Heart left ventricle (tissue), 16 donors: ENCODE results near the gene PLXNB1. TPM values are rescaled to one million over a fixed set of nuclear protein-coding genes. Genes with fewer than 3 reads are reported as not detected.

Source experiments
- ATAC-seq, 4 donors: fragments of 200-7000 bp; cut with Tn5 transposase; one replicate each; pipeline ENCODE4 v1.9.1; 2020 to 2022; ENCODE audit warnings: moderate library complexity in 4 of 4, mild to moderate bottlenecking in 3 of 4, moderate number of reproducible peaks in 1 of 4
- DNase-seq, 5 donors: peaks; one replicate each; pipeline ENCODE4 v3.0.0-alpha.2; 2020
- H3K27ac ChIP-seq, 12 donors: fragments of 200-600 bp; sonication (generic) in 4 of 12; one replicate each; pipeline versions ENCODE4 v1.5.0 to v1.8.0; 2016 to 2022; ENCODE audit warnings: mild to moderate bottlenecking in 2 of 12
- H3K27me3 ChIP-seq, 9 donors: fragments of 200-600 bp; sonication (generic) in 2 of 9; one replicate each; pipeline versions ENCODE4 v1.5.1 to v1.8.0; 2016 to 2022; ENCODE audit warnings: mild to moderate bottlenecking in 3 of 9
- H3K36me3 ChIP-seq, 9 donors: fragments of 200-600 bp; sonication (generic) in 2 of 9; one replicate each; pipeline versions ENCODE4 v1.5.0 to v1.8.0; 2018 to 2022; ENCODE audit warnings: mild to moderate bottlenecking in 2 of 9
- H3K4me1 ChIP-seq, 12 donors: fragments of 200-600 bp; sonication (generic) in 4 of 12; one replicate each; pipeline versions ENCODE4 v1.5.0 to v1.8.0; 2016 to 2022; ENCODE audit warnings: mild to moderate bottlenecking in 3 of 12
- H3K4me3 ChIP-seq, 12 donors: fragments of 200-600 bp; sonication (generic) in 4 of 12; one replicate each; pipeline versions ENCODE4 v1.5.0 to v1.8.0; 2017 to 2022; ENCODE audit warnings: mild to moderate bottlenecking in 9 of 12, moderate library complexity in 4 of 12
- H3K9me3 ChIP-seq, 12 donors: fragments of 200-600 bp; sonication (generic) in 4 of 12; one replicate each; pipeline versions ENCODE4 v1.5.0 to v1.8.0; 2016 to 2022; ENCODE audit warnings: mild to moderate bottlenecking in 1 of 12
- CTCF ChIP-seq, 12 donors: fragments of 200-600 bp; sonication (generic) in 4 of 12; IDR thresholded peaks; one replicate each; pipeline versions ENCODE4 v1.5.0 to v1.8.0; 2018 to 2022; ENCODE audit warnings: antibody characterized with exemption in 12 of 12, mild to moderate bottlenecking in 5 of 12
- POLR2A ChIP-seq, 2 donors: fragments of 450-650 bp; IDR thresholded peaks; one replicate each; pipeline ENCODE4 v1.6.1; 2017; ENCODE audit warnings: antibody characterized with exemption in 2 of 2, mild to moderate bottlenecking in 2 of 2, moderate library complexity in 2 of 2
- WGBS, 4 donors: extraction: QIAGEN DNeasy Blood & Tissue Kit in 2 of 4; methylation state at CpG; one replicate each; pipeline versions ENCODE4 v1.1.5 to v1.1.7; 2013 to 2018; 5-methylcytosine and 5-hydroxymethylcytosine counted together
- intact Hi-C, 10 donors: fragments of 100-400 bp; cut with DNase I; formaldehyde crosslinking; loops; one replicate each; pipeline versions ENCODE4 v1.11.1 to v1.14.2; 2022
- polyA plus RNA-seq, 2 donors: library from polyadenylated mRNA; stranded (reverse); fragments of 200-250 nt; gene quantifications; one replicate each; pipeline ENCODE4 v1.2.3, GENCODE V29; 2013
- total RNA-seq, 9 donors: library from RNA; depleted of rRNA in 2 of 9; stranded (reverse); fragments of >200 nt in 2 of 9; fragmentation: NEBNext Ultra II Directional in 3 of 9; extraction: Animal tissue kit (Norgen Biotek cat#: 25700) in 3 of 9; gene quantifications; one replicate each; pipeline versions ENCODE4 v1.1.0 to v1.2.4, GENCODE V29; 2016 to 2023
- donor health status: ischemic (EF 13 %, LVEDD 7.1; RV severe dilation, severe dysfunction).
- donor health status: healthy with polysubstance abuse.
- donor health status: DM: no; HTN: yes; CAD: no.
- donor health status: DM: no; HTN: no; CAD: no.
- donor health status: ischemic (EF 25% LVEDD 6.9; RV normal size, moderate dysfunction).
- donor health status: ischemic (EF 25% LVEDD 5.7; RV mildly dilated, moderate dysfunction).
- donor health status: healthy.
- donor health status: DM: yes; HTN: yes; CAD: no.
- donor health status: ischemic (EF 35%, LVEDD 5.7; RV mildly dilated, moderate dysfunction).
- donor health status: nonischemic (EF 11% LVEDD 7.7; RV severe dilation, severe dysfunction).
- donor health status: DM: yes; HTN: yes; CAD: no.
- donor health status: PGD.
- donor health status: ischemic (EF 29% LVEDD 5.4; RV normal size, mild dysfunction).
- donor health status: nonischemic (EF 23%, LVEDD 6.1; RV moderate dilation, normal function).

Gene PLXNB1
- total and polyA plus RNA-seq, 11 donors: 28.0 to 71.8 (median 46.4) TPM

GRCh38 chr3:48397767-48398681 lies 31.9 kb downstream of the PLXNB1 start:
- WGBS, 4 donors: 67 to 73% (median 70%) methylated on average over 8 to 9 of the region's 9 CpGs
- intact Hi-C loops: no loop called here
- peak in 2 of 5 donors; percentile 15 to 62 for DNase-seq

DNA sequence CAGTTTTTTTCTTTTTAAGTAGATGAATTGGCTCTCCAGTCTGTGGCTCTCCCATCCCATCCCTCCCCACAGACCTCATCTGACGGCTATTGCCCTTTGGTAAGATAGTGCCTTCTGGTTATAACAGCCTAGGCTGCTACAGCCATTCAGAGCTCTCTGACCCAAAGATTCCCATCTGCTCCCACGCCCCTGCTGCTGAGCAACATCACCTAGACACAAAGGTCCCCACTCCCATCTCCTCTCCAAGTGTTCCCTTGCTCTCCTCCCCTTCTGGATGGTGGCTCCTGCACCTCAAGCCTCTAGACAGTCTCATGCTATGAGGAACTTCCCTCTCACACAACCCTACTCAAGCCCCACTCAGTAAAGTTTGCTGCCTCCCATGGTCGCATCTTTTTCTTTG lies 34.2 kb downstream of the PLXNB1 start:
- no peaks in the 10 kb centered on the region for H3K36me3 ChIP-seq
- no peaks in the 10 kb centered on the region for H3K4me1 ChIP-seq
- H3K27me3 ChIP-seq: peaks cover 0 to 16% (median 0%) of the 10 kb centered on the region in 9 donors
- DNase-seq (no peak), ATAC-seq (no peak)
- no peak overlapping the region for H3K4me3 ChIP-seq
- H3K9me3 ChIP-seq: no peaks in the 10 kb centered on the region
- TF ChIP-seq CTCF (IDR thresholded peaks at IDR 0.05) (no peak), POLR2A (IDR thresholded peaks at IDR 0.05) (no peak)
- no peak overlapping the region for H3K27ac ChIP-seq
- 57 to 73% (median 68%) methylated on average over 3 of the region's 3 CpGs for WGBS, 4 donors
- intact Hi-C loops: no loop called here

More at GRCh38 chr3:48397767-48398681, 31.9 kb downstream of the PLXNB1 start:
- Histone ChIP-seq H3K36me3 (no peaks in the 10 kb centered on the region), H3K4me1 (peaks cover 0 to 11% (median 2%) of the 10 kb centered on the region in 12 donors), H3K27ac (no peak overlapping the region), H3K9me3 (no peaks in the 10 kb centered on the region), H3K4me3 (no peak overlapping the region), H3K27me3 (peaks cover 0 to 16% (median 0%) of the 10 kb centered on the region in 9 donors)
- no peak for ATAC-seq
- TF ChIP-seq POLR2A (IDR thresholded peaks at IDR 0.05) (no peak), CTCF (IDR thresholded peaks at IDR 0.05) (no peak)

DNA sequence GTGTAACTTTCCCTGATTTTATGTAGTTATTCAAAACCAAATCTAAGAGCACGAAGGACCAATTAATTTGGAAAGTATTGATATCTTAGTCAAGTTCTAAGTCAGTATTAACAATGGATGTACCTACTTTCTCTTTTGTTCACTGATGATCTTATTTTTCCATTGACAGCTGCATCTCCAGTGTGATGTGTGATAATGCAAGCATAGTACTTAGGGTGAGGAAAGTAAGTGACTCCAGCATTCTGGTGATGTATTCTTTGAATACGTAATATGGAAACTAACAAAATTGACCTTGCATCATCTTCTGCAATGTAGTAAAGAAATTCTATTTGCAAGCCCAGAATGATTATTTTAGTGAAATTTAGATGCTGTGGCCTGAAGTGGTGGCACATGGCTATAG lies 35.5 kb downstream of the PLXNB1 start:
- Histone ChIP-seq H3K4me1 (no peaks in the 10 kb centered on the region), H3K36me3 (no peaks in the 10 kb centered on the region), H3K4me3 (no peak overlapping the region), H3K27me3 (peaks cover 0 to 16% (median 0%) of the 10 kb centered on the region in 9 donors), H3K9me3 (no peaks in the 10 kb centered on the region), H3K27ac (no peak overlapping the region)
- ATAC-seq (no peak), DNase-seq (no peak)
- WGBS, 4 donors: 89 to 96% (median 95%) methylated on average over 2 of the region's 2 CpGs
- TF ChIP-seq CTCF (IDR thresholded peaks at IDR 0.05) (no peak), POLR2A (IDR thresholded peaks at IDR 0.05) (no peak)
- intact Hi-C loops: no loop called here

DNA sequence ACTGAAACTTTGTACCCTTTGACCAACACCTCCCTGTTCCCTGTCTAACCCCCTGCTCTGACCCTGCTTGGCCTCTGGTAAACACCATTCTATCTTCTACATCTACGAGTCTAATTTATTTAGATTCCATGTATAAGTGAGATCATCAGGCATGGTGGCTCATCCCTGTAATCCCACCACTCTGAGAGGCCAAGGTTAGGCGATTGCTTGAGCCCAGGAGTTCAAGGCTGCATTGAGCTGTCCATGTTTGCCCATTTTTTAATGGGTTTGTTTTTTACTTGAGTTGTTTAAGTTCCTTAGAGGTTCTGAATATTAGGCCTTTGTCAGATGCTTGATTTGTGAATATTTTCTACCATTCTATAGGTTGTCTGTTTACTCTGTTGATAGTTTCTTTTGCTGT lies 40.9 kb downstream of the PLXNB1 start:
- H3K27ac ChIP-seq: no peak overlapping the region
- intact Hi-C loops: no loop called here
- peaks cover 0 to 7% (median 0%) of the 10 kb centered on the region in 9 donors for H3K27me3 ChIP-seq
- H3K4me3 ChIP-seq: no peak overlapping the region
- ATAC-seq (no peak), DNase-seq (no peak)
- WGBS, 4 donors: 70 to 85% (median 78%) methylated on average over 2 of the region's 2 CpGs
- no peaks in the 10 kb centered on the region for H3K4me1 ChIP-seq
- TF ChIP-seq CTCF (IDR thresholded peaks at IDR 0.05) (no peak), POLR2A (IDR thresholded peaks at IDR 0.05) (no peak)
- no peaks in the 10 kb centered on the region for H3K36me3 ChIP-seq
- peaks cover 0 to 9% (median 2%) of the 10 kb centered on the region in 12 donors for H3K9me3 ChIP-seq
